Dermis blood vessel endothelial cell (primary cell): ENCODE measurements around the gene BCL2A1. TPM values are rescaled to one million over a fixed set of nuclear protein-coding genes. Genes with fewer than 3 reads are reported as not detected.
"Not testable (repeated sequence)": the region's sequence is repeated elsewhere in the genome, so short reads cannot be mapped to it uniquely, and the experiment has no call there.

ENCODE experiments used
- DNase-seq: peaks from one replicate; pipeline ENCODE4 v3.0.0; 2010
- total RNA-seq: library from RNA; depleted of rRNA; stranded (reverse); fragments of >200 nt; gene quantifications from 2 replicates; pipeline ENCODE4 v1.2.3, GENCODE V29; 2014

Gene BCL2A1
- total RNA-seq, 1 donor from 2014 or later, result not detected

DNA sequence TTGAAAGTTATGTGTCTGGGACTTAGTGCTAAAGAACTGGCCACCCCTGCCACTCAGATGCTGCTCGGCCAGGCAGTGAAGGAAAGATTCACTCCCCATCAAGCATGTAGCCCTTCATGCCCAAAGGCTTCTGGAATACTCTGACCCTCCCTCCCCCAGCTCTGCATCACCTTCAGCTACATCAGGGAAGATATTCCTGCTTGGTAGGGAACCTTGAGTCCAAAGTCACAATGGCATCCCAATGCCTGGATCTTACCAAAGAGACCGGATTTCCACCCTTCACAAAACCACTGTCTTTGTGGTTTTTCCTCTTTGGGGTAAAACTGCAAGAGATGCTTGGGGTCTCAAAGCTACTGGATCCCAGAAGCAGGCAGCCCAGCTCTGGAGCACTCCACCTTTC, 18.2 kb upstream of the BCL2A1 start:
- no peak for DNase-seq

DNA sequence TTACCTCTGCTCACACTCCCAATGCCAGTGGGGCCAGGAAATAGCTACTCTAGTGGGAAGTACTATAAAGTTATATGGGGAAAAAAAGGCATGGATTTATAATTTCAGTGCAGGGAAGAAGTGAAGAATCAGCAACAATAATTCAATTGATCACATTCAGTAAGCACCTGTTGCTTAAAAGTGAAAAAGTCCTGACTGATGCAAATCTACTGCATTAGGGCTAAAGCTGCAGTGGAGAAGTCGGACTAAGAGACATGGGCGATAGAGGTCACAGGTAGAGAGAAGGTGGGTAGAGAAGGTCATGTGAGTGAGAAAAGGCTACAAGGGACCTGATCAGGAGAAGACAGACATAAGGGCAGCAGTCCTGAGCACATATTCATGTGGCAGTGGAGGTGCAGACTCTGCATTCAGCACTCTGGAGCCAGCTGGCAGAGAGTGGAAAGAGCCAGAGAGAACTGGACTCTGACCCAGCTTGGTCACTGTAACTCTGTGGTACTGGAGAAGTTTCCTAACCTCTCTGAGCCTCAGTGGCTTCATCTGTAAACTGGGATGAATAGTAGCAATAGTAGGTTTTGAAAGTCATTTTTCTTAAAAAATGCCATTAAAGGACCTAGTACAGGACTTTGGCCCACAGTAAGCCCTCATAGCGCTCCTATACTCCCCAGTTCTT, 17.6 kb upstream of the BCL2A1 start:
- no peak for DNase-seq

DNA sequence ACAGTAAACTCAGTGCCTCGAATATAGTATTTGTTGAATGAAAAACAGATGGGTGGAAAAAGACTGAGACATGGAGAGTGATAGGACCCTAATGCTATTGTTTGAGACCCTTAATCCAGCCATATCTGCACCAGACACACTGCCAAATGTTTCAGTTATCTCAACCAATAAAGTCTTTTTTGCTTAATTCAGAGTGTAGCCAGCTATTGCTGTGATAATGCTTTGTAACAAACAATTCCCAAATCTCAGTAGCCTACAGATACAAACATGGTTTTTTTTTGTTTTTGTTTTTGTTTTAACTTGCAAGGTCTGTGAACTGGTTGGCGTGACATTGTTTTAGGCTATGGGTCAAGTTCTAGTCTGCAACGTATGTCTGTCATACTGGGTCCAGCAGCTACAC, 17.0 kb upstream of the BCL2A1 start:
- DNase-seq, result no peak

DNA sequence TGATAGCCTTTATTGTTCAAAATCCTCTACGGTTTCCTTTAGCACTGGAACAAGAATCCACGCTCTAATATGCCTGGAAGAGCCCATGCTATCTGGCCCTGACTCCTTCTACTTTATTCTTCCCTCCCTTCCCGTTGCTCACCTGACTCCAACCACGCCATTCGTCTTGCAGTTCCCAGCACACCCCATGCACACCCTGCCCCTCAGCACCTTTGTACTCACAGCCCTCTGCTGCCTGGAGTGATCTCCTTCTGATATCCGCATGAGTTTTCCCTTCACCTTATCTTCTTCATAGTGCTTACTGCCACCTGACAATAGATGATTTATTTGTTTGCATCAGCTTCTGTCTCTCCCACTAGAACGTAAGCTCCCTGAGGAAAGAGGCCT, 16.6 kb upstream of the BCL2A1 start:
- no peak for DNase-seq

DNA sequence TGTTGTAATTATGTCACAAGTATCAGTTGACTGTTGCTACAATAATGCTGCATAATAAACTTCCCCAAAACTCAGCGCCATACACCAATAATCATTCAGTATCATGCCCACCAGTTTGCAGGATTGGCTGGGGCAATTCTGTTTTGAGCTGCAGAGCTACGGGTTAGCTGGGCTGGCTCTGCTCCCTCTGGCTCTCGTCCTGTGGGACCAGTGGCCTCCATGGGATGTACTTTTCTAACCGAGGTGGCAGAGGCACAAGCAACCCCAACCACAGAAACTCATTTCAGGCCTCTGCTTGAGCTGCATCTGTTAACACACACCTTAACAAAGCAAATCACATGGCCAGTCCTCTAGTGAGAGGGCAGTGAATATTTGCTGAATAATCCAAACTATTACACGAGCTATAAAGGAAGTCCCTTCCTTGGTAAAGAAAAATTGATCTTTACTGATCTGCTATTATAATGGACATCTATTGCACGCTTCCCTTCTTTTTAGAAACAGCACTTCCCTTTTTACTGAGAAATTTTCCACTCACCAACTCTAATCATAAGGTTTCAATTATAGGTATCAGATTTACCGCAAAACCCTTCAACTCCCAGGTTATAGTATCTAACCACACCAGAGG, 10.9 kb upstream of the BCL2A1 start:
- no peak for DNase-seq

DNA sequence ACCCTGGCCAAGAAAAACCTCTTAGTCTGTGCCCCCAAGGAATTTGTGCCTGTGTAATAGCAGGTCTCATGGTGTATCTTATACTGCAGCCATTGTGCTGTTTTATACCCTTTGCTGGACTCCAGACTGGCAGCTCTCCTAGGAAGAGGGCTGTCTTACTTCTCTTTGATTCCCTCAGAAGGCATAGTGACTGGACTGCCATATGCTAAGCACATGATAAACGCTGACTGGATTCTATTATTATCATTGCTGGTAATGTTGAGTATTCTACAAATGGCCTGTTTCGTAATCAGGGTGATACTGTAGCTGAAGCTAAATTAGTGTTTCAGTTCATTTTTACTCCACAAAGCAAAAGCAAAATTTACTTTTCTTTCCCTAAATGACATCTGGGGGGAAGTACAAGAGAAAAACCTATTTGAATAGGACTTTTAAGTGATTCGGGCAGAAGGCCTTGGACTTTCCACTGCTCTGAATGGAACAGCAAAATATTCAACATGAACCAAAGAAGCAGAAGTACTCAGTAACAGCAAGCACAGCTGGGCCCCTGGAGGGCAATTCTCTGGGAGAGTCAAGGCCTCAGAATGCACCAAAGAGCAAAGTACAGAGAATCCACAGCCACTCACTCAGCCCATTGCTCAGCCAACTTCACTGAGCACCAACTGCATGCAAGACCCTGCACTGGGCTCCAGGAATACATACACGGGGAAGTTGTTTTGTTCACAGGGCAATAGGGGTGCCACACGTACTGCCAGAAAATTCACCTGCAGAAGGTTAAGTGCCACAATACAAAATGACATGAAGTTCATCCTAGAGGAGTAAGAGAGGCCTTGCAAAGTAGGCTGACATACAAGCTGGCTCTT, 7.9 kb upstream of the BCL2A1 start:
- DNase-seq, result no peak

DNA sequence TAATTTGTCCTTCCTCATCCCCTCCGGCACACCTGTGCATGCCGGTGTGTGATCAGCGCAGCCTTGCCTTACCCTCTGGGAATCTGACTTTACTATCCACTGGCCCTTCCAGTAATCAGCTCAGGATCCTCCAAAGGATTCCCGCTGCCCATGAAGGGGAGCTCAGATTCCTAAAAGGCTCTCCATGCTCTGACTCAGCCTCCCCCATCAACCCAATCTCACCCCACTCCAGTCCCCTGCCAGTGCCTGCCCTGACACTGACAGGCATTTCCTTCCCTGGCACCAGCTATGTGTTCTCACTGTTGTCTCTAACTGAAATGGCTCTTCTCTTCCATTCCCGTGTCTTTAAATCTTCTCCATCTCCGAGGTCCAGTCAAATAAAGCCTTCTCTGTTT, 7.3 kb upstream of the BCL2A1 start:
- no peak for DNase-seq

DNA sequence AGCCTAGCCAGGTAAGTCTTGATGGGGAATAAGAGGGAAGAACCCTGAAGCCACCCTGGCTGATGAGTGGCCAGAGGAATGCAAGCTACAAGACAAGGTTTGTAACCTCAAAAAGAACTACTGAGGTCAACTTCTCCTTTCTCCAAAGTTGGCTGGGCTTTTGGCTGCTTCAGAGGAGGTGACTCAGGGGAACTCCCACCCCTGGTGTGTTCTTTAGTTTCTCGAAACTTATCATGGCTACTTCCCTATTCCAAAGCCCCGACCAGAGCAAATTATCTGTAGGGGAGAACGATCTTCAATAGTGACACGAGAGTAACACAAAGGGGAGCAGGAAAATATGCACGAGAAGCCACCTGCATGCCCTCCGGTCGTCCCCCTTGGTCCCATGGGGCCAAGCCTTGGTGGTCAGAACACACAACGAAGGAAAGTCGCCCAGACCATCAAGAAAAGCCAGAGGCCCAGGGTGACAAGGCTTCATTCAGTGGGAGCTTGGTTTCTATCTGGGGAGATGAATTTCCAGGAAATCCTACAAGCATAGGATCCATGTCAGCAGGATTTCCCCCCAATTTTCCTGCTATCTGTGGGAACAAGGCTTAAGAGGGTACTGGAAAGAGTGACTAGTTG, 6.5 kb upstream of the BCL2A1 start:
- no peak for DNase-seq

DNA sequence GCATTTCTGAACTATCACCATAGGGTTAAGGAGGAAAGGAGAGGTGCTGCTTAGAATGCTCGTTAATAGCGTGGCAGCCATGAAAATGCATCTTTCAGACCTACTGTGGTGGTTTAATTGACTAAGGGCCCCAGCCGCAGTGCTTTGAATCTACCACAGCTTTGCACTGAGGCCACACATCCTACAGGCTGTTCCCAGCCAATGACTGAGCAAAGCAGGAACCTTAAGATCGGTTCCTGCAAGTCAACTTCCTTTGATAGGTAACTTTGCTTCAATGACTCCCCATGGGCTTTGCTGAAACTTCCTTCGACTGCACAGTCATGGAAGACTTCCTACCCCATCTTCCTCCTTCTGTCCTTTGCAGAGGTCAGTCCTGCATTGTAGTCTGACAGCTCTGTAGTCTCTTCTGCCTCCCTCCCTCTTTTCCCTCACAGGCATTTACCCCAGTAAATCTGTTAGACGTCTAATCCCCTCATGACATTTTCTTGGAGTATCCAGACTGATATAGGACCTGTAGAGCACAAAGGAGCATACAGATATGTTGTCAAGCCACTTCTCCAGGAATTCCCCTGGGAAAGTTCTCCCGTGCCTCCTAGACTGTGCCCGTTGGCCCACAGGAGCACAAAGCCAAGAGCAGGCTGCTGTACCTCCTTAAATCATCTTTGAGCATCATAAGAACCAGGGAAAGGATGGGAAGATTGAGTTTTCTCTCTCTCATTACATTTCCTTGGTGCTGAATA, 2.6 kb upstream of the BCL2A1 start:
- no peak for DNase-seq

DNA sequence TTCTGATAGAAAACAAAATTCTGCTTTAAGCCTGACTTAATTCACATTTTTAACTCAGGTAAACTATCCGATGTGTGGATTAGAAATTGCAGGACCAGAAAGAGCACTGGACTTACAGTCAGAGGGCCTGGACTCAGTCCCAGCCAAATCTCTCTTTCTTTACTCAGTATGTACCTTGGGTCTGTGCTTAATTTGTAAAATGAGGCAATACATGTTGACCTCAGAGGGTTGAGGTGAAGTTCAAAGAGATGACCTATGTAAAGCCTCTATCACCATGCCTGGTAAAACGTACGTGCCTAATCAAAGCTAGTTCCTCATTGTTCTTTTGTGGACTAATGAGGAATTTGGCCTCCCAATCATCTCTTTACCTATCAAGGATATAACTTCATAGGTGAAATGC, 1.9 kb upstream of the BCL2A1 start:
- DNase-seq, result no peak

DNA sequence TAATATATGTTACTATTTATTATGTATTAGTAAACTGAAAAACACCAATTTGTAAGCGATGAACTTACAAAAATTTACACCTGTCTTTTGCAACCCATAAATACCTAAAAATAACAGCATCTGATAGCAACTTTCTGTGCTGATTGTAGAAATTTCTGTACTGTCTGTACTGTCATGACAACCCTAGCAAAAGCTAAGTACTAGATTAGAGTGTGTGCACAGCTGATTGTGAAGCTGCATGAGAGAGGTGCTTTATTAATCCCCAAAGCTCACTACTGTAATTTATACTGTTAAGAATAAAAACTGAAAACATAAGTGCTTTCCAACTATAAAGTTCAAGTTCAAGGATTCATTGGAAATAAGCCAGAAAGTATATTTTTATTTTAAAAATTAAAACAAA, 815 bp downstream of the BCL2A1 start:
- DNase-seq, result no peak

DNA sequence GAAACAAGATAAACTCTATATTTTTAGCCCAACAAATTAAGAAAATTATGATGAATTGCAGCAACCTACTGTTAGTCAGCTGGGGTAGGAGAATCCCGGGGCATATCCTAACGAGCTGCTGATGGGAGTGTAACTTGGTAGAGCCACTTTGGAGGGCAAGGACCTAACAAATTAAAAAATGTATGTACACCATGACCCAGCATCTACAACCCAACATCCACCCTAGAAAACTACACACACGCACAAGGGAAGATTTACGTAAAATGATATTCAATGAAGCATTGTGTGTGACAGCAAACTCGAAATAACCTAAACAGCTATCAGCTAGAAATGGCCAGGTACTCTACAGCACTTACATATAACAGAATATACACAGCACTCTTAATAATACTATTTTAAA, 1.9 kb downstream of the BCL2A1 start:
- no peak for DNase-seq

DNA sequence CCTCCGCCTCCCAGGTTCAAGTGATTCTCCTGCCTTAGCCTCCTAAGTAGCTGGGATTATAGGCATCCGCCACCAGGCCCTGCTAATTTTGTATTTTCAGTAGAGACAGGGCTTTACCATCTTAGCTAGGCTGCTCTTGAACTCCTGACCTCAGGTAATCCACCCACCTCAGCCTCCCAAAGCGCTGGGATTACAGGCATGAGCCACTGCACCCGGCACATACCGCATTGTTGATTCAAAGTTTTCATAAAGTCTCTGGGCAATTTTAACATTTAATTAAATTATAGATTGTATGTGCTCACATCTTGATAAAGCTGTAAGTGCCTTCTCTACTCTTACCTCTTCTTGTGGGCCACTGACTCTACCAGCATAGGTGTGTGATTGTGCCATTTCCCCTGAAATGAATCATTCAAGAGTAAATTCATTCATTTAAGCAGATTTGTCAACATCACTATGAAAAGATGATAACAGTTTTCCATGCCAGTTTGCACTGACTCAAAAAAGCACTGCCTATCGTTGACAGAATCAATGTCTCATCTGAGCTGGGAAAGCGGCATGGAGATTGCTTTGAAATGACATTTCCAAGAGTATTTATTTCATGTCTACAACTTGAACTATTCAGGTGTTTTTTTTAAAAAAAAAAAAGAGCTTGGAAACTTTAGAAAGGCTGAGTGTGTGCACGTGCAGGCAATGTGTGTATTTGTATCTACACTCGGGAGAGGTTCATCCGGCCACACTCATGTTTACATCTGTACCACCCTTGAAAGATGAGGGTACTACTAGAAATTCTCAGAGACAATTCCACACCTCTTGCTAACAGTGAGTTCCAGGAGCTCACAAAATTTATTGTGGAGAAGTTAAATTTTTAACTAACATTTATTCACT, 3.5 kb downstream of the BCL2A1 start:
- no peak for DNase-seq

DNA sequence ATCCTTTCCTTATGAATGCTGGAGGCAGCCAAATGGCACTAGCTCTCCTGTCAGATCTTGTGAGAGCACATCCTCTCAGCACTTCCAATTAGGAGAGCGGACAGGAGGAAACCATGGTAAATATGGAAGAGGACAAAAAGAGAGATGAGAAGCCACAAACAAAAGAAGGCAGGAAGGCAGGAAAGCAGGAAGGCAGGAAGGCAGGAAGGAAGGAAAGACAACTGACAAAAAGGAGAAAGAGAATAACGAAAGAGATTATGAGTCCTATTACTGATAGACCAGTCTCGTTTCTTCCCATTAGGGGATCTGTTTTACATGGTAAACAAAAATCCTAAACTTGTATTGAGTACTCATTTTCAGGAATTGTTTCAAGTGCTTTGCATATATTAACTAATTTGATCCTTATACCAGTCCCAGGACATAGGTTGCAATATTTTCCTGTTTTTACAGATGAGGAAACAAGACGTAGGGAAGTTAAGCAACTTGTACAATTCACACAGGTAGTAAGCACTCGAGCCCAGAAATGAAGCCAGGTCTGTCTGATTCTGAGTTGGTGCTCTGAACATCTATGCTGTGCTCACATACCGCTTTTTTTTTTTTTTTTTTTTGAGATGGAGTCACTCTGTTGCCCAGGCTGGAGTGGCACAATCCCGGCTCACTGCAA, 4.2 kb downstream of the BCL2A1 start:
- DNase-seq, result no peak

DNA sequence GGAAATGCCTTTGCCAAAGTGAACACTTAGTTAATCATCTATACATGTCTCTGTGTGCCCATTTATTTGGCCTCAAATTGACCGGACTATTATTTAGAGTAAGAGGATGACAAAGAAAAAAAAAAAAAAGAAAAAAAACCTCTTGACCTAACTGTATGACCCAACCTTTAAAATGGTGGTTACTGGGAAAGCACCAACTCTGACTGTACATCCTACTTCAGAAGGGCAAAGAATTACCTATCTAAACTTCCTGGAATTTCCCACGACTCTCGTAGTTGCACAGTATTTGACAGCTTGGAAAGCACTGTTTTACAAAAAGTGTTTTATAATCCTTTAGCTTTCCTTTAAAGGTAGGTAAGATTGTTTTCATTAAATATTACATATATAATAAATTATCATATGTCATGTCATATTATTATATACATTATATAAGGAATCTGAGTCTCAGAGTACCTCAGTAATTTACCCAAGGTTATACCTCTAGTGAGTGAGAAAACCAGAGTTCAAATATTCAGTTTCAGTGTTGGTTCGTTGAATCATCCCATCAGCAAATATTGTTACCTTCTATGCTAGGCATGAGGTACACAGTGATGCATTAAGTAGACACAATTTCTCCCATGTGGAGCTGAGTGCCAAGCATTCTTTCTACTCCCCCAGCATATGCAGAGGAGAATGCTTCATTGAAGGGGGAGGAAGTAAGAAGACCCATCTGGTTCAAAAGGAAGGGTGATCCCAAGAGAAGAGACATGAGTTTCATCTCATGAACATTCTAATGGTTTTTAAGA, 5.0 kb downstream of the BCL2A1 start:
- DNase-seq, result no peak

DNA sequence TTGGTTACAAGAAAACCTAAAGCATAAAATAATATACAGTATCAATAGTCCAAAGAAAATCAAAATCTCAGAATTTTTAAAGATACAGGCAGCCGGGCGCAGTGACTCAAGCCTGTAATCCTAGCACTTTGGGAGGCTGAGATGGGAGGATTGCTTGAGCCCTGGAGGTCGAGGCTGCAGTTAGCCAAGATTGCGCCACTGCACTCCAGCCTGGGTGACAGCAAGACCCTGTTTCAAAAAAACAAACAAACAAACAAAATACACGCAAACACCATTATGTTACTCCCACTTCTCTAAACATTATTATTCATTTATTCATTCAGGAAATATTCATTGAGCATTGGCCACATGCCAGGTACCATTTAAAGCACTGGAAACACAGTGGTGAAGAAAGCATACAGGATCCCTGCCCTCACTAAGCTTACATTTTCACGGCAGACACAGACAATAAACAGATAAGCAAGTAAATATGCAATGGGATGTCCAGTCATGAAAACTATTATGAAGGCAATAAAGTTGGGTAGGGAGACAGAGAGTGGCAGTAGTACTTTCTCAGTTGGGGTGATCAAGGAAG, 6.7 kb downstream of the BCL2A1 start:
- DNase-seq, result no peak

DNA sequence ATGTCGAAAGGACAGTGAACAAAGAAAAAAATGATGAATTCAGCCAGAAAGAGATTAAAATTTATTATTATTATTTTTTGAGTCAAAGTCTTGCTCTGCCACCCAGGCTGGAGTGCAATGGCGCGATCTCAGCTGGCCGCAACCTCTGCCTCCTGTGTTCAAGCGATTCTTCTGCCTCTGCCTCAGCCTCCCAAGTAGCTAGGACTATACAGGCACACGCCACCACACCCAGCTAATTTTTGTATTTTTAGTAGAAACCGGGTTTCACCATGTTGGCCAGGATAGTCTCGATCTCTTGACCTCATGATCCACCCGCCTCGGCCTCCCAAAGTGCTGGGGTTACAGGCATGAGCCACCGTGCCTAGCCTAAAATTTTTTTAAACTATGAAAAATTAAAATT, 8.1 kb downstream of the BCL2A1 start:
- DNase-seq, result not testable (repeated sequence)

DNA sequence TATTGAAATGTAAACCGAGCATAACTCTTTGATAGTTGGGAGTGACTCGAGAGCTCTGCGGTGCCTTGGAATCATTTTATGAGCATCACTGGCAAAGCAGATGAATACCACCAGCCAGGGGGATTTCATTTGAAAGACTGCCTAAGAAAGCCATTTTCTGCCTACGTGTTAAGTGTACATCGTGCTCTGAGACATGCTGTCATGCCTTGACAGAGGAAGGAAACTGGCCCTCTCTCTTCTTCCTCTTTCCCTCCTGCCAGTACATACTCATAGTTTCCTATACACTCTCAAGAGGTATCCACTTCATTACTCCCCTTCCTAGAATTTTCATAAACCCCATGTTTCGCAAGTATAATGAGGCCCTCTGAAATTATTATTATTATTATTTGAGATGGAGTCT, 8.8 kb downstream of the BCL2A1 start:
- no peak for DNase-seq

DNA sequence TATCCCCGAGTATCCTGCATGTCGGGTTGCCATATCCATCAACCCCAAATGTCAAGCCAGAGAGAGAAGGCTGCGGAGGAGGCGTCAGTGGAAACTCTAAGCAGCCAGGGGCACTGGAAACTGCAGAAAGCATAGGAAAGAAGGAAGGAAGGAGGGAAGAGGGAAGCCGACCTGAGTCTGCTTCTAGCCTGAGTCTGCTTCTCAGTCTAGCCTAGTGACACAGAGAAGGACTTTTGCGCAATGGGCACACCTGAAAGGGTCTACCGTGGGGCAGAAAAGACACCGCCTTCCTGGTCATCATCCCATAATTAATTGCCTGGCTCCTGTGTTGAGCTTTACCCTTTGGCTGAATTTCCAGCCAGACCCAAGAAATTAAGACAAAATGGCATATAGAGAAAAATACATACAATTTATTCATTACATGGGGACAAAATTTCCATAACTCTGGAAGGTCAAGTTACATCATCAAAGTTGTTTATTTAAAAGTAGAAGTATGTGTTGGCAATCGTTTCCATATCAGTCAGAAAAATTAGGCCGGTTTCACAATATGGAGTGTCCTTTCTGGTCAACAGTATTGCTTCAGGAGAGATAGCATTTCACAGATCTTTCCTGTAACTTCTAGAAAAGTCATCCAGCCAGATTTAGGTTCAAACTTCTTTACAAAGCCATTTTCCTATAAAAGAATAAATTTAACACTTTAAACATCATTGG, 10.3 kb downstream of the BCL2A1 start:
- no peak for DNase-seq
